PC-3 (cell line): Measurements from ENCODE around the gene NRN1.

Source experiments
- CTCF ChIP-seq: fragments of 300-600 bp; sonication (generic); conservative IDR thresholded peaks from 2 replicates; pipeline ENCODE4 v1.5.1; 2017; ENCODE audit warnings: antibody characterized with exemption, low read depth, mild to moderate bottlenecking, low read length
- EZH2 ChIP-seq: fragments of 300-600 bp; sonication (generic); IDR thresholded peaks from one replicate; pipeline ENCODE4 v1.6.1; 2017; ENCODE audit warnings: antibody characterized with exemption, mild to moderate bottlenecking, low read length; ENCODE audit not compliant: unreplicated experiment

- no peak for TF ChIP-seq CTCF
- no peak for TF ChIP-seq EZH2
Observed at GRCh38 chr6:6033858-6034257, 27.1 kb upstream of the NRN1 start.
